HG03558 (cell line): ENCODE measurements around the gene USP3.

Experiments used
- ATAC-seq: cut with Tn5 transposase; IDR thresholded peaks from one replicate; pipeline ENCODE4 v1.9.1; 2021; ENCODE audit warnings: moderate number of reproducible peaks; ENCODE audit not compliant: unreplicated experiment; ENCODE audit errors: extremely low read depth

The USP3 gene

GRCh38 chr15:63636518-63637061 is 132.2 kb downstream of the USP3 start:
- ATAC-seq = no peak

- ATAC-seq = no peak
Measured at GRCh38 chr15:63638839-63639238, 134.4 kb downstream of the USP3 start.

GRCh38 chr15:63640146-63640545 is 135.8 kb downstream of the USP3 start:
- ATAC-seq = no peak
